ENCODE data around the gene HNRNPAB. TPM values are rescaled to one million over a fixed set of nuclear protein-coding genes. Genes with fewer than 3 reads are reported as not detected.
A peak's percentile ranks its signal among the peaks of the same experiment; 100 is the strongest.

HNRNPAB gene
- total RNA-seq, 1 donor from 2014 or later = 58.1 TPM

- peak; percentile 36 to 63 for DNase-seq (ENCODE audit: low read depth in 2 of 2)
Measured at GRCh38 chr5:178230879-178231538, 26.7 kb downstream of the HNRNPAB start.

DNA sequence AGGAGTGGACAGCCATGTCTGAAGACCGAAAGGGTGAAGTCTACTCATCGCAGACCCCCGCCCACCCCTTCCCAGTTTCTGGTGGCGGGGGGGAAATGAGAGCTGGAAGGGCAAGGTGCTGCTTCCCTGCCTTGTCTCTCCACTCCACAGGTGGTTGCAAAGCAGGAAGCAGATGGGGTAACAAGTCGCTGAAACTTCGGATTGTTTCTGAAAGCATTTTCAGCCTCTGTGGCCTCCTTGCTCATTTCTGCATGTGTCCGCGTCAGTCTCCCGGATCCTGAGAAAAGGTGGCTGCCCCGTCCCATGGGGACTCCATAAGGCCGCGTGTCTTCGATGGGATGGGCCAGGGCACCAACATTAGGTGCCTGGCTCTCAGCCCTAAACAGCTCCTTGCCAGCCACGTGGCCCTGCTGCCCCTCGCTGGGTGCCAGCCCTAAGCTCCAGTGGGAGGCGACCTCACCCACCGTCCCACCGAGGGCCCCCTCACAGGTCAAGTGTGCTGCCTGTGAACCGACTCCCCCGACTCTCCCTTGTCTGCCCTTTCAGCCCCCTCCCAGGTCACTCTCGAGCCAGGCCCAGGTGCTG is 27.3 kb downstream of the HNRNPAB start:
- DNase-seq (ENCODE audit: low read depth in 2 of 2) = no peak

GRCh38 chr5:178232124-178232919 is 28.0 kb downstream of the HNRNPAB start, which contains the start of gene PHYKPL:
Gene PHYKPL (minus strand): TSS chr5:178232802. CDS start chr5:178232550, 252 bp downstream.
- peak; percentile 71 to 83 for DNase-seq (ENCODE audit: low read depth in 2 of 2)

DNA sequence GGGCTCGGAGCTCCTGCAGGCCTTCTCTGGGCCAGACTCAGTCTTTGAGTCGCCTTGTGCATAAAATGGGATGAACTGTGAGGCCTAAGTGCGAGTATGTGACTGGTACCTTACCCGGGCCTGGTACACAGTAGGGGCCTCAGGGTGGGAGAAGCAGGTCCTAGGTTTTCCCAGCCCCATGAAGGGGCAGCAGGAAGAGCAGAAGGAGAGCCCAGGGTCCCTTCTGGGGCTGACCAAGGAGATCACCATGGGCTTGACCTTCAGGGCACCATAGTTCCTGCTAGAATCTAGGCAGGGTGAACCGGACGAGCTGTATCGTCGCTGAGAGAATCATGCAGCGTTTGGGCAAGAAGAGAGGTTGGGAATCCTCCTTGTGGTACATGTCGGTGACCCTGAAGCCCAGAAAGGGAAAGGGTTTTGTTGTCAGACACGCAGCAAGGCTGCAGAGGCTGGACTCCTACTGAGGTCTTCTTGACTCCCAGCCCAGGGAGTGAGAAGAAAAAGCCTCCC is 28.6 kb downstream of the HNRNPAB start:
- DNase-seq (ENCODE audit: low read depth in 2 of 2) = no peak

- no peak for DNase-seq (ENCODE audit: low read depth in 2 of 2)
Measured at GRCh38 chr5:178234121-178234749, 29.9 kb downstream of the HNRNPAB start.

GRCh38 chr5:178234750-178235587 is 30.6 kb downstream of the HNRNPAB start:
- peak; percentile 65 to 77 for DNase-seq (ENCODE audit: low read depth in 2 of 2)

DNA sequence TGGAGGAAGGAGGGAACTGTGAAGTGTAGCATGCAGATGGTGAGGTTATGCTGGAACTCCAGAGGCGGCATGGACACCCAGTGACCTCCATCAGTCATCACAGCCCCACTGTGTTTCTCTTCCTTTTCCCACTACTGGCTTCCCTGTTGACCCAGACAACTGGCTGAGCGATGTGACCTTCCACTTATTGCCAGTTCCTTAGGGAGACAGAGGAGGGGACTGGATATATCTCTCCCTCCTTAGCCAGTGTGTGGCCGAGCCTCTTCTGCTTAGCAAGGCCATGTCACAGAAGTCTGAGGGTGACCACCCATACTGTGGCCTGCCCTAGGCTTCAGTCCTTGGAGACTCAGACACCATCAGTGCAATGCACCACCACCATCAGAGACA is 31.2 kb downstream of the HNRNPAB start:
- DNase-seq (ENCODE audit: low read depth in 2 of 2) = no peak

GRCh38 chr5:178236126-178236525 is 31.8 kb downstream of the HNRNPAB start:
- DNase-seq (ENCODE audit: low read depth in 2 of 2) = no peak

- DNase-seq (ENCODE audit: low read depth in 2 of 2) = peak in 1 of 2 donors; percentile 39
Measured at GRCh38 chr5:178236679-178237078, 32.3 kb downstream of the HNRNPAB start.

GRCh38 chr5:178237431-178238312 is 33.3 kb downstream of the HNRNPAB start:
- no peak for DNase-seq (ENCODE audit: low read depth in 2 of 2)

GRCh38 chr5:178238313-178238635 is 33.9 kb downstream of the HNRNPAB start:
- no peak for DNase-seq (ENCODE audit: low read depth in 2 of 2)

DNA sequence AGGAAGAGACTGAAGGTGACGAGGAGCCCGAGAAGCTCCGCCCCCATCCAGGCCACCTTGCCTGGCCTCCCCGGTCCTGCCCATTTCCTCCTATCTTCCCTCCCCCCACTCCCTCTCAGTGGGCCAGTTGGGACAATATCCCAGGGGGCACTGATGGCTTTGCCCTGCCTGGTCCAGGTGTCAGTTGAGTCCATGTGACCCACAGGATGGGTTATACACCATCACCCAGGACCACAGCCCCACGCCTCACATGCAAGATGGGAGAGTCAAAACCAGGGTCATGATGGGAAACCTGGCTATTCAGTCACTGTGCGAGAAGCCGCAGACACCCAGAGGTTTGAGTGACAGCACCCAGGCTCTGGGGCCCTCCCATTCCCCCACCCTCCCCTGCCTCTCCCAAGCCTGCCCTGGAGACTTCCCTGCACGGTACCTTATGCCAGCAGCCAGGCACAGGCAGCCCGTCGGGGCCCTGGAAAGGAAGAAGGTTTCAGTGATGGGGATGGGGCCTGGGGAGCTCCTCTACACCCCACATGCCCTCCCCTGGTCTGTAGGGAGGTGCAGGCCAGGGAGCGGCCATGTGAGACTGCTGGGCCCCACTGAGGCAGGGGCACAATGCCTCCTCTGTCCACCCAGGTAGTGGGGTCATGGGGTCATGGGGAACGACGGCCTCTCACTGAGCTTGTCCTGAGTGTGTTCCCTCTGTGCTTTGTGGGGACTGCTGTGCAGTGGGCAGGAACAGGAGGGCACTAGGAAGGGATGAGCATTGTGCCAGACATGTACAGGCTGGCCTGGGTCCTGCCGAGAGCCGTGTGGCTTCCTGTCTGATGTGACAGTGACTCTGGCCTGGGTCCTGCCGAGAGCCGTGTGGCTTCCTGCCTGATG is 34.6 kb downstream of the HNRNPAB start:
- peak in 1 of 2 donors; percentile 42 for DNase-seq (ENCODE audit: low read depth in 2 of 2)

- DNase-seq (ENCODE audit: low read depth in 2 of 2) = peak in 1 of 2 donors; percentile 56
Measured at GRCh38 chr5:178239626-178240301, 35.4 kb downstream of the HNRNPAB start.

DNA sequence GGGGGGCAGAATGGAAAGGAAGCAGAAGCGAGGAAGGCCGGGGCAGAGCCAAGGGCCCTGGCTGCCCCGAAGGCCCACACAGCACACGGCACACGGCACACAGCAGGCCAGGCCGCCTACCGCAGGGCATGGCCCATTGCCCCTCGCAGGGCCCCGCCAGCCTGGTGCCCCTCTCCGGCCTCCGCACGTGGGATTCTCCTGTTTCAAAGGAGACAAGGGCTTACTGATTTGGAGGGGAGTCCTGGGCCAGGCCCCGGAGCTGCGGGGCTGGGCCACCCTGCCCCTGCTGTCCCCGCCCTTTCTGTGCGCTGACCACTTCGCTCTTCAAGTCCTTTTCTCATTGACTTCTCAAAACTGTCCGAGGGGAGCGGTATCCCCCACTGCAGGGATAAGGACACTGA is 36.0 kb downstream of the HNRNPAB start:
- no peak for DNase-seq (ENCODE audit: low read depth in 2 of 2)

GRCh38 chr5:178240766-178241165 is 36.4 kb downstream of the HNRNPAB start:
- peak in 1 of 2 donors; percentile 26 for DNase-seq (ENCODE audit: low read depth in 2 of 2)

DNA sequence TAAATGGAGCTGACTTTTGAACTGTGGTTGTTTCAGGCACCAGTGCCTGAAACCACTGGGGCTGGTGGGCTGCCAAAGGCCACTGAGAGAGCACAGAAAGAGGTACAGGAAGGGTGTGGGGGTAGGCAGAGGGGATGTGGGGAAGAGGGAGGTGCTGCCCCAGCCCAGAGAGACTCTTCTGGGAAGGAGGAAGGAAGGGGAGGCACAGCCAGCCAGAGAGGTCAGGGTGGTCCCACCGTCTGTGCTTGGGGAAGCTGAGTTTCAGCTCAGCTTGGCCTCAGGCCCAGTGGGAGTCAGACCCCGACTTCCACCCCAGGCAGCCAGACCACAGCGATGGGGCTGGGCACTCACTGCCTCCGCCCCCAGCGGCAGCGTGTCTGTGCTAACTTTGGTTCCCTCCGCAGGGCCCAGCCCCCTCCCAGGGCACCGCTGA is 36.9 kb downstream of the HNRNPAB start:
- peak in 1 of 2 donors; percentile 70 for DNase-seq (ENCODE audit: low read depth in 2 of 2)

- DNase-seq (ENCODE audit: low read depth in 2 of 2) = peak in 1 of 2 donors; percentile 19
Measured at GRCh38 chr5:178241688-178242231, 37.4 kb downstream of the HNRNPAB start.

- DNase-seq (ENCODE audit: low read depth in 2 of 2) = no peak
Measured at GRCh38 chr5:178242416-178242815, 38.1 kb downstream of the HNRNPAB start.

Data from lung microvascular endothelial cell (primary cell).